GM12874 (cell line): Measurements from ENCODE around the gene FAM78B.

ENCODE experiments used
- TF ChIP-seq, protein P1 (sequence below): IDR thresholded peaks from 2 replicates; pipeline ENCODE4 v1.5.1; 2011; ENCODE audit warnings: low read depth, mild to moderate bottlenecking, control low read depth, low read length, moderate library complexity; ENCODE audit not compliant: insufficient read depth

Gene FAM78B

DNA sequence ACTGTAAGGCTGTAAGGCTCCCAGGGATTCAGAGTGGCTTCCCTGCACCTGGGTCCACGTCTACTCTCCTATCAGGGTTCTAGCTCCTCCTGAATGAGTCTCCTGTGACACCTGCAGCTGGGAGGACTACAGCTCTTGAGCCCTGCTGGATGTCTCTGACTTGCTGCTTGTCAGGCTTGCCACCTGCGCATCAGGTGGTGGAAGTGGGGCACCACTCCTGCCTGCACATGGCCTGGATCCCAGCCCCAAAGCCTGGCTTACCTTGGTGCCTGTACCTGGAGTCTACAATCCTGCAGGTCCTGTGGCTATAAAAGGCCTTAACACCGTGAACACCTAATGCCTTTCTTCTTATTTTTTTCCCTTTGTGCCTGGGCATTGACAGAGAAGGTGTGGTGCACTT is 82.2 kb downstream of the FAM78B start:
- TF ChIP-seq, protein P1, sequence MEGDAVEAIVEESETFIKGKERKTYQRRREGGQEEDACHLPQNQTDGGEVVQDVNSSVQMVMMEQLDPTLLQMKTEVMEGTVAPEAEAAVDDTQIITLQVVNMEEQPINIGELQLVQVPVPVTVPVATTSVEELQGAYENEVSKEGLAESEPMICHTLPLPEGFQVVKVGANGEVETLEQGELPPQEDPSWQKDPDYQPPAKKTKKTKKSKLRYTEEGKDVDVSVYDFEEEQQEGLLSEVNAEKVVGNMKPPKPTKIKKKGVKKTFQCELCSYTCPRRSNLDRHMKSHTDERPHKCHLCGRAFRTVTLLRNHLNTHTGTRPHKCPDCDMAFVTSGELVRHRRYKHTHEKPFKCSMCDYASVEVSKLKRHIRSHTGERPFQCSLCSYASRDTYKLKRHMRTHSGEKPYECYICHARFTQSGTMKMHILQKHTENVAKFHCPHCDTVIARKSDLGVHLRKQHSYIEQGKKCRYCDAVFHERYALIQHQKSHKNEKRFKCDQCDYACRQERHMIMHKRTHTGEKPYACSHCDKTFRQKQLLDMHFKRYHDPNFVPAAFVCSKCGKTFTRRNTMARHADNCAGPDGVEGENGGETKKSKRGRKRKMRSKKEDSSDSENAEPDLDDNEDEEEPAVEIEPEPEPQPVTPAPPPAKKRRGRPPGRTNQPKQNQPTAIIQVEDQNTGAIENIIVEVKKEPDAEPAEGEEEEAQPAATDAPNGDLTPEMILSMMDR: no peak

GRCh38 chr1:166083887-166084286 is 82.9 kb downstream of the FAM78B start:
- TF ChIP-seq, protein P1: no peak

- TF ChIP-seq, protein P1: no peak
Measured at GRCh38 chr1:166082601-166083000, 84.2 kb downstream of the FAM78B start.

DNA sequence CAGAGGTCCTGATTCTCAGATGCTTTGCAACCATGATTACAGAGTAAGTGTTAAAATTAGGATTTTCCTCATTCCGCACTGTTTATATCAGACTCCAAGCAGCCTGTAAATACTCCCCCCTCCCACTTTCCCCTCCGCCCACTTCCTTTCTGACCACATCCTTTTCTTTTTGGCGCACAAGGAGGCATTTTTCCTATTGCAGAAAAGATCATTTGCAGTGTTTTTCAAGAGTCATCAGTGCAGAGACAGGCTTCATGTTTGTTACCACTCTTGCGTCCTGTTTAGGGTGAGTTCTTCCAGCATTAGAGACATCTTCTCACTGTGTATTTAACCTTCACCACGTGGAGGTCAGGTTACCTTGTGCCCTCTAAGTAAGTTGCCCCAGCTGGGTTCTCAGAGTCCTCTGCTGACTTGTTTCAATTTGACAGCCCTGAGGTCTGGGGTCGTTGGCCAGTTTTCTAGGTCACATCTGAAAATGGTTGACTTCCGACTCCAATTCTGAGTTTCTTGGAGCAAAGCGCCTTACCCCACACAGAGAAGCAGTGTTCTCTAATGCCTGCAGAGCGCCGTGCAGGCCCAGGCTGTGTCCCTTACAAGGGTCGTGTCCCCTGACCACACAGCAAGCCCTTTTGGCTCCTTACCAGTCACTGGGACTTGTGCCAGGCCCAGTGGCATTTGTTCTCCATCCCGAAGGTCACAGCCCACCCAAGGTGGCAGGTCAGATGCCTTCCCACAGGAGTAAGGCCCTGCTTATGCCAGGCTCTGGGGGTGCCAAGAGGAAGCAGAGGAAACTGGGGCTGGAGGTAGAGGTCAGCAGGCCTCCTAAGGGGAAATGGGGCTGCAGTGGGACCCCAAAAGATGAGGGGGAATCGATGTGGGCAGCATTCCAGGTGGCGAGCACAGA is 85.6 kb downstream of the FAM78B start:
- TF ChIP-seq, protein P1: no peak

GRCh38 chr1:166080277-166080966 is 86.4 kb downstream of the FAM78B start:
- TF ChIP-seq, protein P1: no peak

DNA sequence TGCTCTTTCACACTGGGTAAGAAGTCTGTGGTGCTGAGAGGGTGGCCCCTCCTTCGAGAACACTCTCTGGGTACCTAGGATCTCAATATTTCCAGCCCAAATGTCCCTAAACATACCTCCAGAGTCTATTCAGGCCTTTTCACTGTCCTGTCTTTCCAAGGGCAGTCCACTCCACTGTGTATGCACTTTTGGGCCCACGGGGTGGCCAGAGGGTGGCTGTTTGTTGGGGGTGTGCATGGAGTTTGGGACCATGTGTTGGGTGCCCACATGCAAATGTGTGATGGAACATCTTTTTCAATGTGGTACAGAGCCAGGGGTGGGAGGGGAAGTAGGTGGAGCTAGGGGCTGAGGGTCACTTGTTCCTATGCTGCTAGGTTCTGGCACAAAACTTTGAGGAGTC is 87.5 kb downstream of the FAM78B start:
- TF ChIP-seq, protein P1: no peak

- TF ChIP-seq, protein P1: no peak
Measured at GRCh38 chr1:166073489-166073888, 93.3 kb downstream of the FAM78B start.
